H1 (cell line): ENCODE results near the gene GAN. TPM values are rescaled to one million over a fixed set of nuclear protein-coding genes. Genes with fewer than 3 reads are reported as not detected.
A peak's percentile ranks its signal among the peaks of the same experiment; 100 is the strongest.

Source experiments
- CTCF ChIA-PET: fragments of 300-600 bp; sonication (Branson Sonifier 250); formaldehyde crosslinking; loops from one replicate; lab custom pipeline; 2021; ENCODE audit not compliant: partially characterized antibody; lab: Charles Lee
- POLR2A ChIA-PET: fragments of 300-600 bp; sonication (Branson Sonifier 250); formaldehyde crosslinking; loops from one replicate; lab custom pipeline; 2021; ENCODE audit warnings: inconsistent platforms; ENCODE audit not compliant: partially characterized antibody; lab: Charles Lee
- DNase-seq, 2 experiments: peaks; one replicate each; pipeline versions ENCODE4 v3.0.0 to v3.0.0-alpha.2; 2010 to 2022; ENCODE audit warnings: low spot score in 2 of 2, low read depth in 1 of 2, mixed read lengths in 1 of 2
- FAIRE-seq: peaks from 2 replicates; lab custom pipeline; 2011; peaks lifted over from hg19 to GRCh38; lab: Jason Lieb, UNC
- H2AFZ ChIP-seq: 2 replicates; pipeline ENCODE4 v1.8.1; 2012; ENCODE audit warnings: low read length, inconsistent platforms
- H2AK5ac ChIP-seq: 2 replicates; pipeline ENCODE4 v1.6.1; 2013; ENCODE audit warnings: low read depth, low read length
- H2BK120ac ChIP-seq: replicated peaks from 2 replicates; pipeline ENCODE3; 2013; ENCODE audit warnings: low read depth, low read length, inconsistent platforms
- H2BK12ac ChIP-seq: 2 replicates; pipeline ENCODE4 v1.6.1; 2013; ENCODE audit warnings: low read depth, low read length
- H2BK15ac ChIP-seq: 2 replicates; pipeline ENCODE4 v1.6.1; 2013; ENCODE audit warnings: low read length
- H2BK20ac ChIP-seq: 2 replicates; pipeline ENCODE4 v1.6.1; 2013; ENCODE audit warnings: low read length
- H2BK5ac ChIP-seq: 2 replicates; pipeline ENCODE4 v1.6.1; 2013; ENCODE audit warnings: low read depth, low read length
- H3K14ac ChIP-seq: 2 replicates; pipeline ENCODE4 v1.6.1; 2013; ENCODE audit warnings: inconsistent platforms; ENCODE audit not compliant: insufficient read length
- H3K18ac ChIP-seq: 2 replicates; pipeline ENCODE4 v1.6.1; 2013; ENCODE audit warnings: low read length; ENCODE audit errors: extremely low read depth
- H3K23ac ChIP-seq: 2 replicates; pipeline ENCODE4 v1.6.1; 2013; ENCODE audit warnings: inconsistent platforms; ENCODE audit not compliant: insufficient read length
- H3K23me2 ChIP-seq: 2 replicates; pipeline ENCODE4 v1.6.1; 2013; ENCODE audit warnings: low read depth, low read length
- H3K27ac ChIP-seq: 2 replicates; pipeline ENCODE4 v1.6.1; 2011; ENCODE audit warnings: low read depth, low read length, inconsistent platforms
- H3K27me3 ChIP-seq, 4 experiments: replicated peaks in 1 of 4; 1 replicate in 1 of 4; 2 replicates in 3 of 4; pipeline versions ENCODE4 v1.6.1 to v1.8.1; 2011 to 2013; ENCODE audit warnings: low read length in 3 of 4, mild to moderate bottlenecking in 3 of 4, inconsistent platforms in 2 of 4, mixed read lengths in 2 of 4, moderate library complexity in 1 of 4; ENCODE audit not compliant: control insufficient read depth in 3 of 4, insufficient read depth in 3 of 4; ENCODE audit errors: extremely low read depth in 1 of 4
- H3K36me3 ChIP-seq, 4 experiments: 2 replicates each; pipeline versions ENCODE4 v1.6.1 to v1.8.1; 2011 to 2013; ENCODE audit warnings: mild to moderate bottlenecking in 4 of 4, low read length in 3 of 4, moderate library complexity in 2 of 4, control low read depth in 1 of 4, inconsistent platforms in 1 of 4; ENCODE audit not compliant: insufficient read depth in 4 of 4, control insufficient read depth in 2 of 4
- H3K4ac ChIP-seq: replicated peaks from 2 replicates; pipeline ENCODE3; 2013; ENCODE audit warnings: low read length, low read depth, mixed read lengths, inconsistent platforms; ENCODE audit not compliant: insufficient read length
- H3K4me1 ChIP-seq, 4 experiments: replicated peaks in 1 of 4; 1 replicate in 1 of 4; 2 replicates in 3 of 4; pipeline versions ENCODE4 v1.6.1 to v1.8.1; 2011 to 2013; ENCODE audit warnings: low read length in 3 of 4, inconsistent platforms in 2 of 4, mixed read lengths in 1 of 4; ENCODE audit not compliant: insufficient read depth in 4 of 4, control insufficient read depth in 3 of 4
- H3K4me2 ChIP-seq, 2 experiments: 2 replicates each; pipeline versions ENCODE4 v1.6.1 to v1.8.1; 2011 to 2013; ENCODE audit warnings: low read depth in 2 of 2, low read length in 2 of 2, control low read depth in 1 of 2, inconsistent platforms in 1 of 2, mild to moderate bottlenecking in 1 of 2; ENCODE audit not compliant: insufficient read depth in 1 of 2
- H3K4me3 ChIP-seq, 4 experiments: fragments of 200-600, 300-600 bp in 1 of 4; sonication (generic), shearing (Covaris generic), sonication (Bioruptor Twin) in 1 of 4; 2 replicates each; pipeline versions ENCODE4 v1.5.1 to v1.8.1; 2011 to 2016; ENCODE audit warnings: low read length in 4 of 4, low read depth in 3 of 4, control low read depth in 2 of 4, inconsistent platforms in 2 of 4, mild to moderate bottlenecking in 2 of 4, mixed read lengths in 1 of 4, moderate library complexity in 1 of 4; ENCODE audit not compliant: insufficient read depth in 2 of 4; ENCODE audit errors: extremely low read depth in 1 of 4
- H3K56ac ChIP-seq: replicated peaks from 2 replicates; pipeline ENCODE3; 2013; ENCODE audit warnings: low read depth, mild to moderate bottlenecking, mixed read lengths, low read length, inconsistent platforms; ENCODE audit not compliant: insufficient read length
- H3K79me1 ChIP-seq: 2 replicates; pipeline ENCODE4 v1.6.1; 2013; ENCODE audit warnings: low read depth, low read length, control low read depth
- H3K79me2 ChIP-seq, 2 experiments: 2 replicates each; pipeline versions ENCODE4 v1.6.1 to v1.8.1; 2012 to 2013; ENCODE audit warnings: low read length in 2 of 2, mild to moderate bottlenecking in 2 of 2, inconsistent platforms in 1 of 2; ENCODE audit not compliant: insufficient read depth in 2 of 2, control insufficient read depth in 1 of 2
- H3K9ac ChIP-seq, 4 experiments: replicated peaks in 1 of 4; 1 replicate in 1 of 4; 2 replicates in 3 of 4; pipeline versions ENCODE4 v1.6.1 to v1.8.1; 2011 to 2013; ENCODE audit warnings: low read depth in 3 of 4, low read length in 3 of 4, control low read depth in 2 of 4, mild to moderate bottlenecking in 2 of 4, moderate library complexity in 2 of 4, inconsistent platforms in 1 of 4; ENCODE audit errors: extremely low read depth in 1 of 4
- H3K9me3 ChIP-seq, 2 experiments: 2 replicates each; pipeline versions ENCODE4 v1.6.1 to v1.8.1; 2012 to 2013; ENCODE audit warnings: mild to moderate bottlenecking in 2 of 2, moderate library complexity in 2 of 2, control low read depth in 1 of 2, inconsistent platforms in 1 of 2, low read depth in 1 of 2, low read length in 1 of 2, mixed read lengths in 1 of 2; ENCODE audit not compliant: insufficient read depth in 2 of 2
- H4K20me1 ChIP-seq, 2 experiments: replicated peaks in 1 of 2; 2 replicates each; pipeline versions ENCODE3 to v1.8.1; 2011 to 2013; ENCODE audit warnings: inconsistent platforms in 2 of 2, low read length in 2 of 2, mild to moderate bottlenecking in 1 of 2; ENCODE audit not compliant: insufficient read depth in 2 of 2, control insufficient read depth in 1 of 2
- H4K5ac ChIP-seq: 2 replicates; pipeline ENCODE4 v1.6.1; 2013; ENCODE audit warnings: low read length, low read depth, mixed read lengths, inconsistent platforms; ENCODE audit not compliant: insufficient read length
- H4K8ac ChIP-seq: 2 replicates; pipeline ENCODE4 v1.8.0; 2013; ENCODE audit warnings: mild to moderate bottlenecking, moderate library complexity, low read length, inconsistent platforms; ENCODE audit not compliant: insufficient read depth; ENCODE audit errors: extremely low read depth
- H4K91ac ChIP-seq: replicated peaks from 2 replicates; pipeline ENCODE3; 2013; ENCODE audit warnings: low read length, mixed read lengths, inconsistent platforms; ENCODE audit not compliant: insufficient read length
- CTBP2 ChIP-seq: IDR thresholded peaks from 2 replicates; pipeline ENCODE4 v1.7.0; 2011; ENCODE audit warnings: borderline replicate concordance, mild to moderate bottlenecking, moderate library complexity, mixed read lengths, low read length; ENCODE audit not compliant: insufficient read depth, insufficient read length
- GABPA ChIP-seq: IDR thresholded peaks from 2 replicates; pipeline ENCODE4 v1.6.1; 2011; ENCODE audit warnings: mild to moderate bottlenecking, low read length, moderate library complexity, borderline replicate concordance; ENCODE audit not compliant: insufficient read depth
- JUN ChIP-seq: IDR thresholded peaks from 2 replicates; pipeline ENCODE4 v1.6.1; 2011; ENCODE audit warnings: low read depth, mild to moderate bottlenecking, improper control_type of control experiment, low read length
- SAP30 ChIP-seq: fragments of 300-600 bp; sonication (generic); IDR thresholded peaks from 2 replicates; pipeline ENCODE4 v1.7.1; 2012; ENCODE audit warnings: low read length, moderate library complexity, mild to moderate bottlenecking, inconsistent platforms; ENCODE audit not compliant: insufficient read depth, insufficient replicate concordance
- SP2 ChIP-seq: IDR thresholded peaks from 2 replicates; pipeline ENCODE4 v1.6.1; 2012; ENCODE audit warnings: mild to moderate bottlenecking, low read length, inconsistent platforms
- WGBS, 2 experiments: shearing (Covaris generic) in 1 of 2; methylation state at CpG; one replicate each; pipeline versions ENCODE4 v1.1.6 to v1.1.7; 2013 to 2015; ENCODE audit warnings: low lambda C conversion rate in 2 of 2, mixed read lengths in 2 of 2, inconsistent platforms in 1 of 2, low coverage in 1 of 2, missing lambda C conversion rate in 1 of 2; ENCODE audit not compliant: insufficient replicate concordance in 2 of 2, insufficient coverage in 1 of 2, insufficient read length in 1 of 2; ENCODE audit errors: extremely low coverage in 1 of 2, missing lambda C conversion rate in 1 of 2; 5-methylcytosine and 5-hydroxymethylcytosine counted together
- polyA plus RNA-seq, 7 experiments: library from polyadenylated mRNA; depleted of rRNA in 3 of 7; stranded (reverse) in 5 of 7; unstranded in 2 of 7; fragments of >200 nt in 5 of 7; fragments of 200-250 nt in 2 of 7; gene quantifications; 1 replicate in 5 of 7; 2 replicates in 1 of 7; 4 replicates in 1 of 7; pipeline versions ENCODE4 v1.2.1 to v1.2.3, GENCODE V29; 2011 to 2013; ENCODE audit warnings: missing spikeins in 2 of 7, mixed read lengths in 2 of 7
- total RNA-seq: library from RNA; stranded (reverse); fragmentation: NEBNext Ultra II Directional; extraction: Animal tissue kit (Norgen Biotek cat#: 25700); gene quantifications from 2 replicates; pipeline ENCODE4 v1.2.1, GENCODE V29; 2021

Gene GAN
- total and polyA plus RNA-seq, 2 of the 8 experiments (the other 6 are each of a cell fraction or from before 2014, with no cell fraction given): 4.5 to 23.9 TPM

GRCh38 chr16:81432937-81433557, 118.3 kb downstream of the GAN start:
- no peak overlapping the region for H3K14ac ChIP-seq
- H4K5ac ChIP-seq: no peak overlapping the region
- no peaks in the 10 kb centered on the region for H3K36me3 ChIP-seq
- H3K9me3 ChIP-seq: no peaks in the 10 kb centered on the region
- no peaks in the 10 kb centered on the region for H3K23me2 ChIP-seq
- no peaks in the 10 kb centered on the region for H3K27me3 ChIP-seq
- H2AFZ ChIP-seq: 0 out of 2 replicates have a peak overlapping the region, but pooled peaks have one; percentile 57
- H3K23ac ChIP-seq: no peak overlapping the region
- H3K79me1 ChIP-seq: no peaks in the 10 kb centered on the region
- no peak overlapping the region for H3K56ac ChIP-seq
- no peak overlapping the region for H4K91ac ChIP-seq
- 0 out of 4 replicates have a peak overlapping the region, but pooled peaks of 1 of the 2 experiments have one; percentile 11 for H3K4me2 ChIP-seq
- H3K4me1 ChIP-seq: peaks cover 0 to 9% (median under 1%) of the 10 kb centered on the region in 4 experiments; a peak in 3 of 7 replicates
- no peak overlapping the region for H4K8ac ChIP-seq
- no peak overlapping the region for H2AK5ac ChIP-seq
- H3K18ac ChIP-seq: no peak overlapping the region; the same call in 1 of the 2 replicates
- H2BK120ac ChIP-seq: no peak overlapping the region
- TF ChIP-seq SAP30 (no peak), SP2 (no peak), JUN (no peak), GABPA (no peak), CTBP2 (no peak)
- no peak overlapping the region for H3K9ac ChIP-seq
- H4K20me1 ChIP-seq: no peaks in the 10 kb centered on the region
- CTCF ChIA-PET: interaction anchor here (0.6 to 1.6 kb wide), 3 partner anchors 8 to 30 kb away, joined by 3 to 4 read pairs (median 3); no protein-coding TSS in a partner anchor
- H3K4me3 ChIP-seq: no peak overlapping the region
- no peak overlapping the region for H2BK5ac ChIP-seq
- no peak for DNase-seq
- FAIRE-seq: no peak
- H2BK15ac ChIP-seq: no peak overlapping the region
- no peak overlapping the region for H3K4ac ChIP-seq
- no peak overlapping the region; the same call in 1 of the 2 replicates for H2BK20ac ChIP-seq
- POLR2A ChIA-PET: interaction anchor here (1.5 kb wide), 1 partner anchor 20 kb away, joined by 3 read pairs; no protein-coding TSS in a partner anchor
- no peak overlapping the region for H3K27ac ChIP-seq
- no peak overlapping the region for H2BK12ac ChIP-seq
- WGBS, 2 experiments: 81% methylated on average over 13 of the region's 14 CpGs; no CpG with 5 or more reads in 1 of the 2 experiments
- H3K79me2 ChIP-seq: no peaks in the 10 kb centered on the region
